HG02970 (cell line): ENCODE data around the gene SFTPB.
A peak's percentile ranks its signal among the peaks of the same experiment; 100 is the strongest.
"Not testable (repeated sequence)": the region's sequence is repeated elsewhere in the genome, so short reads cannot be mapped to it uniquely, and the experiment has no call there.

Experiments
- ATAC-seq: cut with Tn5 transposase; IDR thresholded peaks from one replicate; pipeline ENCODE4 v1.9.1; 2021; ENCODE audit warnings: mild to moderate bottlenecking, moderate library complexity, moderate number of reproducible peaks; ENCODE audit not compliant: unreplicated experiment, low FRiP score

Gene SFTPB

DNA sequence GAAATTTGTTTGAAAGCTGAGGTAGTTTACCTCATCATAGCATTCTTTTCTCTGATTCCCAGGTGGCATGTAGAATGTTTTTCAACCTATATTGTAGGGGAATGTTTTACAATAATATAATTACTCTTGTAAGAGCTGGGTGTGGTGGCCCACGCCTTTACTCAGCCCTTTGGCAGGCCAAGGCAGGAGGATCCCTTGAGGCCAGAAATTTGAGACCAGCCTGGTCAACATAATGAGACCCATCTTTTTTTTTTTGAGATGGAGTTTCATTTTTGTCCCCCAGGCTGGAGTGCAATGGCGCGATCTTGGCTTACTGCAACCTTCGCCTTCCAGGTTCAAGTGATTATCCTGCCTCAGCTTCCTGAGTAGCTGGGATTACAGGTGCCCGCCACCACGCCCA lies 48.4 kb downstream of the SFTPB start:
- no peak for ATAC-seq

DNA sequence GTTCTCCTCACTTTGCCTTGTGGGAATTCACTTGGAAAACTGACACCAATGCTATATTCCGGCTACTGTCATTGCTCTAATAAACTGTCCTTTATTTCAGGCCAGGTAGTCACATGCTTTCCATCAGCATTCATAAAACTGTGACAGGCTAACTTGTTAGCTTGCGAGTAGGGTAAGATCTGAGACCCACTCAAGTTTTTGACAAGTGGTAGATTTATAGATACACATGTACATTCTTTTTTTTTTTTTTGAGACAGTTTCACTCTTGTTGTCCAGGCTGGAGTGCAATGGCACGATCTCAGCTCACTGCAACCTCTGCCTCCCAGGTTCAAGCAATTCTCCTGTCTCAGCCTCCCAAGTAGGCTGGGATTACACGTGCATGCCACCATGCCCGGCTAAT lies 50.3 kb downstream of the SFTPB start:
- ATAC-seq: not testable (repeated sequence)

DNA sequence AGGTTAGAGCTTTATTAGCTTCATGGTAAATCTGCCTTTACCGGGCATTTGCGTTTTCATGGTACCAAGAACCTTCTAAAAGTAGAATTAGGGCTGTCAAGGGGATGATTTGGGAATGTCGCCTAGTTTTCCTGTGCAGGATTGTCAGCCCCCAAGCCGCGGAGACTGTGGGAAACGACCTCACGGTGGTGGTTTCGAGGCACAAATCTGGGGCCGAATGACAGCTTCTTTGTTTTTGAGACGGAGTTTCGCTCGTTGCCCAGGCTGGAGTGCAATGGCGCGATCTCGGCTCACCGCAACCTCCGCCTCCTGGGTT lies 52.6 kb downstream of the SFTPB start:
- ATAC-seq: no peak

DNA sequence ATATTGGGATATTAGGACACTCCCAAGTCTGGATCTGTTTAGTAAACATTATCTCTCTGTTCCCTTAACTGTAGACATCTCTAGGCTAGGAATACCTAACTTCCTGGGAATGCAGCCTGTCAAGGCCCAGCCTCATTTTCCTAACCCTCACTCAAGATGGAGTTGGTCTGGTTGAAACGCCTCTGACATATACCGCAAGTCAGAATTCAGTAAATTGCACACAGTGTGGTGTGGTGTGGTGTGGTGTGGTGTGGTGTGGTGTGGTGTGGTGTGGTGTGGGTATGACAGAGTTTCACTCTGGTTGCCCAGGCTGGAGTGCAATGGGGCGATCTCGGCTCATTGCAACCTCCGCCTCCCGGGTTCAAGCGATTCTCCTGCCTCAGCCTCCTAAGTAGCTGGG lies 53.2 kb downstream of the SFTPB start:
- not testable (repeated sequence) for ATAC-seq

DNA sequence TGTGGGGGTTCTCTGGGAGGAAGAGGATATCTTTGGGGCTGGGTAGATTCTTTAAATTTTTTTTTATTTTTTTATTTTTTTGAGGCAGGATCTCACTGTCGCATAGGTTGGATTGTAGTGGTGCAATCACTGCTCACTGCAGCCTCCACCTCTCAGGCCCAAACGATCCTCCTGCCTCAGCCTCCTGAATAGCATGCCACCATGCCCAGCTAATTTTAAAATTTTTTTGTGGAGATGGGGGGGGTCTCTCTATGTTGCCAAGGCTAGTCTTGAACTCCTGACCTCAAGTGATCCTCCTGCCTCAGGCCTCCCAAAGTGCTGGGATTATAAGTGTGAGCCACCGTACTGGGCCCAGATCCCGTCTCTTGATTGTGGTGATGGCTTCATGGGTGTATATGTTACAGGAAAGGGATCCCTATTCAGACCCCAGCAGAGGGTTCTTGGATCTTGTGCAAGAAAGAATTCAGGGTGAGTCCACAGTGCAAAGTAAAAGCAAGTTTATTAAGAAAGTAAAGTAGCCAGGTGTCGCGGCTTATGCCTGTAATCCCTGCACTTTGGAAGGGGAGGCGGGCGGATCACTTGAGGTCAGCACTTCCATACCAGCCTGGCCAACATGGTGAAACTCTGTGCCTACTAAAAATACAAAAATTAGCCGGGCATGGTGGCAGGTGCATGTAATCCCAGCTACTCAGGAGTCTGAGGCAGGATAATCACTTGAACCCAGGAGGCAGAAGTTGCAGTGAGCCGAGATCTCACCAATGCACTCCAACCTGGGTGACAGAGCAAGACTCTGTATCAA lies 54.1 kb downstream of the SFTPB start:
- no peak for ATAC-seq

DNA sequence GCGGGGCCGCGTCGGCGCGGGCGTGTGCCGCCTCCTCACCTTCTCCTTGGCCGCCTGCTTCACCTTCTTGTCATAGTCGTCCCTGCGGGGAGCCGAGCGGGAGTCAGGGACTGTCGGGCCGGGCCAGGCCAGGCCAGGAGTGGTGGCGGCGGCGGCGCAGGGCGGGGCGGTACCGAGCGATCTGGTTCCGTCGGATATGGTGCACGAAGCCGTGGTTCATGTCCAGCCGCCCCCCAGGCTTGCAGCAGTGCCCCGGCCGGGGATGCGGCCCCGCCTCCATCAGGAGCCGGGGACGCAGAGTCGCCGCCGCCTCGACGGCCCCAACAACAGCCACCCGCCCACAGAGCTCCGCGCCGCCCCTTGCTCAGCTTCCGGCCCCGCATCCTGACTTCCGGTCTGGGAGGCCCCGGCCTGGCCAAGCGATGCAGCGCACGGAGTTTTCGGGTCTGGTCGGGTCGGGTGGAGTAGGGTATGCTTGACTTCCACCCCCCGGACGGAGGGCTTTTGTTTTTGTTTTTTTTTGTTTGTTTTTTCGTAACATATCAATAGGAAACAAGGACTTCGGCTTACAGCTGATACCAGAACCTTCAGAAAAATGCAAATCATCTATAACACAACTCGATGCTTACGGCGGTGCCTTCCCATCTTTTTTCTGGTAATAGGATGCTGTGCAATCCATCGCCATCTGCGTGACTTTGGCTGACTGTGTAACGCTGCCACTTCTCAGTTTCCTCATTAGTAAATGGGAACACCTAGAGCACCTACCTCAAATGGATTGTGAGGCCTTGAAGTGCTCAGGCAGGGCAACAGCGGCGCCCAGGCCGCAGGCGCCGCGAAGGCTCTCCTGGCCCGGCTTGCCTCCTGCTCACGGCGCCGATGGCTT lies 56.1 kb downstream of the SFTPB start, which contains the start of gene C2orf68:
C2orf68 (minus strand) TSS at position 362 of the 883 bp plus-strand sequence; CDS start at position 280, 82 bp downstream.
- ATAC-seq: peak; percentile 72

DNA sequence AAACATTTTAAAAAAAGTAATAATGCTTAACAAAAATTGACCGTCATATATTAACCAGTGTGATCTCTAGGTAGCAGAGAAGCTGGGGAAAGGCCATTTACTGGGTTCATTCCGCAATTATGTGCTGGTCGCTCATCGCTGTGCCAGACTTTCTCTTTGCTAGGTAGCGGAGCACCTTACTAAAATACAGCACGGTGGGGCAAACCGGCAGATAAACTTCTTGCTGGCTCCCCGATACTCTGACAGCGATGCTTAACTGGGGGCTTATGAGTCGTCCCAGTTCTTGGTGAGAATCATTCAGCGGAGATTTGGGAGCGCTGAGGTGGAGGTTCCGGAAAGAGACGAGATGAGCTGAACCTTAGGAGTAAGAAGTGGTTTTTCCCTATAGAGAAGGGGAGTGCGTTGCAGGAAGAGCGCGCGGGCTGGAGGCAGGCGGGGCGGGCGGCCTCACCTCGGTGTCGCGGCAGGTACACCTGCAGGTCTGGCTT lies 56.7 kb downstream of the SFTPB start:
- peak; percentile 11 for ATAC-seq
